Suprapubic skin (tissue), 3 donors: ENCODE measurements around the gene TMTC2.

Experiments
- CTCF ChIP-seq, 2 donors: fragments of 200-600 bp in 1 of 2; fragments of 450-650 bp in 1 of 2; sonication (generic) in 1 of 2; IDR thresholded peaks; one replicate each; pipeline ENCODE4 v1.5.1; 2016 to 2019; ENCODE audit warnings: antibody characterized with exemption in 2 of 2, mild to moderate bottlenecking in 1 of 2, moderate library complexity in 1 of 2
- POLR2A ChIP-seq, 2 donors: fragments of 450-650 bp; IDR thresholded peaks; one replicate each; pipeline ENCODE4 v1.6.1; 2017; ENCODE audit warnings: antibody characterized with exemption in 2 of 2, mild to moderate bottlenecking in 2 of 2, moderate library complexity in 2 of 2

- no peak for TF ChIP-seq CTCF (IDR thresholded peaks at IDR 0.05)
- no peak for TF ChIP-seq POLR2A (IDR thresholded peaks at IDR 0.05)
Measured at GRCh38 chr12:82774666-82775065, 88.0 kb downstream of the TMTC2 start.
